ENCODE results near the gene GALNT7.

GRCh38 chr4:173264684-173265185 lies 96.1 kb downstream of the GALNT7 start:
- TF ChIP-seq GATA3 (IDR thresholded peaks at IDR 0.05; ENCODE audit: low read depth, low read length) (no peak), GATA2 (IDR thresholded peaks at IDR 0.05; ENCODE audit: low read depth, low read length) (no peak)
